Ecto neural progenitor cell (in vitro differentiated cells): ENCODE data around the gene NOTCH4.
"Not testable (repeated sequence)": the region's sequence is repeated elsewhere in the genome, so short reads cannot be mapped to it uniquely, and the experiment has no call there.

ENCODE experiments used
- DNase-seq: peaks from one replicate; pipeline ENCODE4 v3.0.0-alpha.2; 2018; ENCODE audit warnings: low spot score

Gene NOTCH4

DNA sequence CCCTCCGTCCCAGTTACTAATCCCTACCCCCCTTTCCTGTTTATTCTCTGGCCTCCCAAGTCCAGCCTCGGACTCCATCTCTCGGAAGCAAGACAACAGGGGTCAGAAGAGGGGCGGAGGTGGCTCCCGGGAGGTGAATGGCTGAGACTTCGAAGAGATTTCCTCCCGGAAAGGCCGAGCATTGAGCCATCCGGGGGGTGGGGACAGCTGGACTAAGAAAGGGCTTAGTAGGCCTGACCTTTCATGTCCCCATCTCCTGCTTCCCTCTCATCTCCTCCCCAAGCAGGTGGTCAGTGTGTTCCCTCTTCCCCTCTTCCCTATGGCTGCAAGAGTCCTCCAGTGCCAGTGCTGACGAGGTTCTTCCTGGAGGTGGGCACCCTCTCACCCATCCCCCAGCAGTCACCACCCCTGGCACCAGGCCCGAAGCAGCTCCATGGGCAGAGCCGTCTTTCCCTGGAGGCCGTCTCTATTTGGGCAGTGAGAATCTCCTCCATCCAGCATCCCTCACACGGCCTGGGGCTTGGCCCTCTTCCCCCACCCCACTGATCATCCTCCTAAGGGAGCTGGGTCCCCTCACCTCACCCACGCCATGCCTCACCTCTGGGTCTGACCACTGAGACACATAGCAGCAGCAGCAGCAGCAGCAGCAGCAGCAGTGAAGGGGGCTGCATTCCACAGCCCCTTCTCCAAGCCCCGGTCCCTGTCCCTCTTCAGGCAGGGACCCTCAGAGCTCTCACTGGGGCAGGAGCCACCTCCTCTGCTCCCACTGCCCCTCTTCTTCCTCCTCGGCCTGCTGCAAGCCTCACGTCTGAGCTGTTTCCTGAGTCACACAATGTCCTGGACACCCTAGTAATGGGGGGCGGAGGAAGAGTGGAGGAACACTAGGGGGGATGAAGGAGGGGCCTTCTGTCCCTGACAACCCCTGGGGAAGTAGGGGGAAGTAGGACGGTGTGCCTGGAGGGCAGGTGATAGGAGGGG lies at the start of gene NOTCH4:
TSS of gene NOTCH4 (minus strand) at position 810 of the 978 bp plus-strand sequence. CDS start at position 671, 139 bp downstream.
- no peak for DNase-seq

DNA sequence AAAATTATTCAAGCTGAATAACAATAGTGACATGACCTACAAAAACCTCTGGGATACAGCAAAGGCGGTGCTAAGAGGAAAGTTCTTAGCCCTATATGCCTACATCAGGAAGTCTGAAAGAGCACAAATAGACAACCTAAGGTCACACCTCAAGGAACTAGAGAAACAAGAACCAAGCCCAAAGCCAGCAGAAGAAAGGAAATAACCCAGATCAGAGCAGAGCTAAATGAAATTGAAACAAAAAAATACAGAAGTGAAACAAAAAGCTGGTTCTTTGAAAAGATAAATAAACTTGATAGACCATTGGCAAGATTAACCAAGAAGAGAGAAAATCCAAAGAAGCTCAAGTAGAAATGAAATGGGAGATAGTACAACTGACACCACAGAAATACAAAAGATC lies 47.6 kb upstream of the NOTCH4 start:
- no peak for DNase-seq

DNA sequence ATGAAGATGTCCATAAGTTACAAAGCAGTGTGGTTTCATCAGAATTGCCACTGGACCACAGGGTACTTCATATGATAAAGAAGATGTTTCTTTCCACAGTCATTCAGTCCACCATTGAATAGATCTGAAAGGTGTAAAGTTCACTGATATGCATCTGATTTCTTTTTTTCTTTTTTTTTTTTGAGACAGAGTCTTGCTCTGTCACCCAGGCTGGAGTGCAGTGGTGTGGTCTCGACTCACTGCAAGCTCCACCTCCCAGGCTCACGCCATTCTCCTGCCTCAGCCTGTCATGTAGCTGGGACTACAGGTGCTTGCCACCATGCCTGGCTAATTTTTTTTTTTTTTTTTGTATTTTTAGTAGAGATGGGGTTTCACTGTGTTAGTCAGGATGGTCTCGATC lies 44.6 kb upstream of the NOTCH4 start:
- not testable (repeated sequence) for DNase-seq

GRCh38 chr6:32267035-32267434 lies 43.2 kb upstream of the NOTCH4 start:
- no peak for DNase-seq

- DNase-seq: not testable (repeated sequence)
Observed at GRCh38 chr6:32257262-32257661, 33.4 kb upstream of the NOTCH4 start.

GRCh38 chr6:32255199-32256153 lies 31.6 kb upstream of the NOTCH4 start:
- peak; percentile 80 for DNase-seq

DNA sequence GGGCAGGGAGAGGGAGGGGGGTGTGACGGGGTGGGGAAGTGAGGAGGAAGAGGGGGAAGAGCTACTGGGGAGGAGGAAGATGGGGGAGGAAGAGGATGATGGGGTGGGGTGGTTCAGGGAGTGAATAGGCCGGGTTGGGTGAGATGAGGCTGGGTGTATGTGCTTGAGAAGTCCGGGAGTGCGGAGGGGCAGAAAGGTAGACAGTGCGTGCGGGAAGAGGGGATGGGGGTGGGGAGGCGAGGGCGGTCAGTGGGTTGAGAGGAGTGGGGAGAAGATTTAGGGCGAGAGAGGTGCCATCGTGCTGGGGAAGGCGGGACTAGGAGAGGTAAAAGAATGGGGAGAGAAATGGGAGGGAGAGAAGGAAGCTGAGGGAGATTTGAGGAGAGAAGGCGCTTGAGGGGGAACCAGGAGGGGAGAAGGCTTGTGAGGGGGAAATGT lies 30.9 kb upstream of the NOTCH4 start:
- no peak for DNase-seq

GRCh38 chr6:32252331-32253009 lies 28.6 kb upstream of the NOTCH4 start:
- no peak for DNase-seq

DNA sequence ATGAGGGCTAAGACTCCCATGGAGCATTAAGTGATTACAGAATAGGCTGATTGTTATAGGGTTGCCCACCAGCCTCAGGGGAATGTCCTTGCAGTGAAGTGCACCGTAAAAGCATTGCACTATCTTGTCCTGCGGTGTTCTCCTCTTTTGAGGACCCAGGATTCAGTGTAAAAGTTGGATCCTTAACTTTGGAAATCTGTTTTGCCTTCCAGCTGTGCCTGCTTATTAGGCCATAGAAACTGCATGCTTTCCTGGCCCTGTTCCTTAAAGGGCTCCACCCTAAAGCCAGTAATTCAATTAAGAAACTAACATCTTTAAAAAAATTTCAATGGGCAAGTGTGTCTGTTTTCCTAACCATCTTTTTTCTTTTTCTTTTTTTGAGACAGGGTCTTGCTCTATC lies 25.4 kb upstream of the NOTCH4 start:
- DNase-seq: no peak

GRCh38 chr6:32247401-32247800 lies 23.5 kb upstream of the NOTCH4 start:
- DNase-seq: no peak

DNA sequence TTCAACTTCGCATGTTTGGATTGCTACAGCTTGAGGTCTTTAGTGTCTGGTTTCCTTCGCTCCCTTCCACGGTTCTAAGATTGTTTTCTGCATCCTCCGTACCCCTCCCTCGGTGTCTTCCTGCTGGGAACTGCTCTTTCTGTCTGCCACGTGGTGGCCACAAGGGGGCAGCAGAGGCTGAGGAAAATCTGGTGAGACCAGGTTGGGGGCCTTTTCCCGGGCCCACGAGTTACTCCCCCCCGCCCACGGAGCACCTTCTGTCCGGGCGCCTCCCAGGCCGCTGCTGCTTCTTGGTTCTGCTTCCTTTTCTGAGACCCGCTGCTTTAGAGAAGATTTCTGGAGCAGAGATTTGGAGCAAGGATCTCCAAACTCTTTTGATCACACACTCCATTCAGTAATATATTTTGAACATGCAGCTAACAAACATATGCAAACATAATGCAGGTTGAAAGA lies 21.1 kb upstream of the NOTCH4 start:
- peak; percentile 85 for DNase-seq

GRCh38 chr6:32244270-32244669 lies 20.4 kb upstream of the NOTCH4 start:
- no peak for DNase-seq

DNA sequence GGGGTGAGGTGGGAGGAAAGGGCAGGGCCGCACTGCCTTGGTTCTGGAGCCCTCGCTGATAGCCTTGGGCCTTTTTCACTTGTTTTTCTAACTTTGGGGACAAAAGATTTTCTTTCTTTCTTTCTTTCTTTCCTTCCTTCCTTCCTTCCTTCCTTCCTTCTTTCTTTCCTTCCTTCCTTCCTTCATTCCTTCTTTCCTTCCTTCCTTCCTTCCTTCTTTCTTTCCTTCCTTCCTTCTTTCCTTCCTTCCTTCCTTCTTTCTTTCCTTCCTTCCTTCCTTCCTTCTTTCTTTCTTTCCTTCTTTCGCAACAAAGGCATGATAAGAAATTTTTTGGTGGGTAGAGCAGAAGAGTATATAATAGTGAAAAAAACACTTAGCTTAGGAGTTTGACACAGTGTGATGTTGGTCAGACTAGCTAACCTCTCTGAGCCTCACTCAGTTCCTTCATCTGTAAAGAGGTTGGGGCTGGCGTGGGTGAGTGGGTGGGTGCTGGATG lies 18.5 kb upstream of the NOTCH4 start:
- not testable (repeated sequence) for DNase-seq

DNA sequence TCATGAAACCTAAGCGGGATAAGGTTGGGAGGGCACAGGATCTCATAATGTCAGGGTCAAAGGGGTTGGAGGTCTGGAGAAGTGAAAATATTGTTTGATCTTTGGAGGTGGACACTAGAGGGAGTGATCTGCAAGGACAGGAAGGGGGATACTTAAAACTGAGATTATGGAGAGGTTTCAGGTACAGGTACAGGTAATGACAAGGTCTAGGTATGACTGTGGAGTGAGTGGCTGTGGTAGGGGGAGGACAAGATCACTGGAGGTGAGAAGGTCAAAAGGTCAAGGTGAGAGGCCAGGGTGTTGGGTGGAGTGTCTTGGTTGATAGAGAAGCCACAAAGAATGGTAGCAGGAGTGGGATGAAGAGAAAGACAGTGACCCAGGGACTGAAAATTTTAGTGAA lies 16.8 kb upstream of the NOTCH4 start:
- DNase-seq: no peak

- DNase-seq: no peak
Observed at GRCh38 chr6:32239462-32239861, 15.6 kb upstream of the NOTCH4 start.

DNA sequence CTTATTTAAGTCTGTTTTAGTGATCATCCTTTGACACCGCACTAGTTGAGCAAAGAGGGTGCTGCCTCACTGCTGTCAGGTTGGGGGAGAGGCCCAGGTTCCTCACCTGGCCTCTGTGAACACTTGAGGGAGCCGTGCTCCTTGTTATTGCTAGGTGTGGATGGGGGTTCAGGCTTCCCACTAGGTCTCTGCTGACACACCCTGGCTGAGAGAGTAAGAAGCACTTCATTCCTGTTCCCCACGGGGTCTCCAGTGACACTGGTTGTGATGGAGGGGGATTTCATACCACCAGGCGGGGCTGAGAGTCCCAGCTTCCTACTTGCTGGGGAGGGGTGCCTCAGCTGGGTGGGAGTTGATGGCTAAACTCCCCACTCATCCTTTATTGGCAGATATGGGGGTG lies 11.1 kb upstream of the NOTCH4 start:
- no peak for DNase-seq

DNA sequence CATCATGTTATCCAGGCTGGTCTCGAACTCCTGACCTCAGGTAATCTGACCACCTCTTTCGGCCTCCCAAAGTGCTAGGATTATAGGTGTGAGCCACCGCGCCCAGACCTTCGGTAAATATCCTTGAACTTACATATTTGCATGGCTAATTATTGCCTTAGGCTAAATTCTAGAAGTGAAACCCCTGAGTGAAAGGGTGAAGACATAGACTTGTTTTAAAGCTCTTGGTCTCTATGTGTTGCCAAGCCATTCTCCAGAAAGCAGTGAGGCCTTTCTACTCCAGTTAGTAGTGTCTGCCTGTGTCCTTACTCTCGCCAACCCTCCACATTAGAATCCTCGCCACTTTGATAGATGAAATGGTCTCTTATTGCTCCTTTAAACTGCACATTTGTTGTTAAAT lies 2.6 kb upstream of the NOTCH4 start:
- no peak for DNase-seq

DNA sequence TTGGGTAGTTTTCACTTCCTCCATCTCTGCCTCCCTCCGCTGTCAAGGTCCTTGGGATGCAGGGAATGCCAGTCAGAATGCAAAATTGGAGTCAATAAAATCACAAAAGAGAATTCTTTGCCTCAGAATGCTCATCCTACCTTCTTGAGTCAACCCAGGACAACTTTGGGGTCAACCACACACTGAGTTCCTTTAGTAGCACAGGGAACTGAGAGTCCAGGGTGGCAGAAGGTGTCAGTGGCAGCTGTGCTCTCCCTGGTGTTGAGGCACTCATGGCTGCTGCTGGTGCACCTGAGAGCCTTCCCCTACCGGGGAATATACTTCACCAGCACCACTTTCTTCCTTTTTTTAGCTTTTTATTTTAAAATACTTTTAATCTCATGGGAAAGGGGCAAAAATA lies 829 bp upstream of the NOTCH4 start:
- DNase-seq: no peak

- DNase-seq: no peak
Observed at GRCh38 chr6:32222333-32223230, 1.3 kb downstream of the NOTCH4 start.

GRCh38 chr6:32220021-32220420 lies 3.8 kb downstream of the NOTCH4 start:
- DNase-seq: no peak

DNA sequence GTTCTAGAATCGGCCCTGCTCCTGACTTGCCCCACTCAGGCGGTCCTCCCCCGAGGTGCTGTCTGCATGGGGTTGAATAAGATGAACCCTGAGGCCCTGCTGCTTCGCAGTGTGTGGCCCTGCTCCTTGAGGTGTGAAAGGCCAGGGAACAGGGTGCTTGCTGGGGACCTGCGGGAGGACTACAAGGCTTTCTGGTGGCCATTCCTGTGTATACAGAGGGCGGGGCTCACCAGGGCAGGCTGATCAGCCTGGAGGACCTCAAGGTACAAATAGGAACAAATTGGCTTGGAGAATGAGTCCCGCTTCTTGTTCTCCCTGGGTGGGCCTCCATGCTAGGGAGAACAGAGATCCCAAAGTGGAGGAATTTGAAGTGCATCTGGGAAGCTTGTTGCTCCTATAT lies 5.7 kb downstream of the NOTCH4 start:
- no peak for DNase-seq
